Gastrocnemius medialis (tissue), 4 donors: ENCODE results near the gene APOH. TPM values are rescaled to one million over a fixed set of nuclear protein-coding genes. Genes with fewer than 3 reads are reported as not detected.
A peak's percentile ranks its signal among the peaks of the same experiment; 100 is the strongest.

Experiments
- ATAC-seq, 2 donors: fragments of 150-250 bp; one replicate each; pipeline ENCODE4 v1.9.1; 2016
- DNase-seq, 2 donors: peaks; one replicate each; pipeline ENCODE4 v3.0.0-alpha.2; 2019
- H3K27ac ChIP-seq, 4 donors: fragments of 200-600 bp; sonication (generic); 1 replicate in 1 of 4; 2 replicates in 3 of 4; pipeline ENCODE4 v1.5.1; 2016 to 2018; ENCODE audit warnings: mild to moderate bottlenecking in 2 of 4, moderate library complexity in 1 of 4
- H3K27me3 ChIP-seq, 3 donors: fragments of 200-600 bp; sonication (generic) in 2 of 3; 1 replicate in 1 of 3; 2 replicates in 2 of 3; pipeline versions ENCODE4 v1.5.1 to v1.6.0; 2016 to 2019; ENCODE audit warnings: mild to moderate bottlenecking in 1 of 3, moderate library complexity in 1 of 3
- H3K36me3 ChIP-seq, 2 donors: fragments of 200-600 bp; sonication (generic) in 1 of 2; one replicate each; pipeline ENCODE4 v1.5.1; 2017 to 2018
- H3K4me1 ChIP-seq, 2 donors: fragments of 200-600 bp; sonication (generic) in 1 of 2; one replicate each; pipeline ENCODE4 v1.5.1; 2016 to 2017; ENCODE audit warnings: mild to moderate bottlenecking in 2 of 2
- H3K4me3 ChIP-seq, 4 donors: fragments of 200-600 bp; sonication (generic) in 3 of 4; 1 replicate in 1 of 4; 2 replicates in 3 of 4; pipeline ENCODE4 v1.5.1; 2016 to 2019; ENCODE audit warnings: mild to moderate bottlenecking in 2 of 4
- H3K9me3 ChIP-seq, 3 donors: fragments of 200-600 bp; sonication (generic) in 2 of 3; 1 replicate in 1 of 3; 2 replicates in 2 of 3; pipeline ENCODE4 v1.5.1; 2016 to 2019
- POLR2A ChIP-seq, 2 donors: fragments of 450-650 bp; IDR thresholded peaks; one replicate each; pipeline ENCODE4 v1.6.1; 2017; ENCODE audit warnings: antibody characterized with exemption in 2 of 2, mild to moderate bottlenecking in 2 of 2, moderate library complexity in 2 of 2
- in situ Hi-C, 4 donors: fragments of 200-750 bp; cut with MboI; loops; one replicate each; pipeline versions ENCODE4 v1.15.0 to v1.8.0; 2017; ENCODE audit warnings: low sequenced_read_pairs in 4 of 4
- intact Hi-C: fragments of 100-400 bp; cut with DNase I; formaldehyde crosslinking; loops from one replicate; pipeline ENCODE4 v1.15.1; 2023; ENCODE audit warnings: low total_unique reads
- total RNA-seq, 4 donors: library from RNA; depleted of rRNA; stranded (reverse); fragments of >200 nt; gene quantifications; one replicate each; pipeline versions ENCODE4 v1.1.0 to v1.2.3, GENCODE V29; 2016
- TF ChIP-seq, protein P1 (sequence below), 5 experiments: fragments of 450-650 bp in 3 of 5; fragments of 200-600 bp in 2 of 5; sonication (generic) in 2 of 5; IDR thresholded peaks in 4 of 5; conservative IDR thresholded peaks in 1 of 5; 1 replicate in 4 of 5; 2 replicates in 1 of 5; pipeline ENCODE4 v1.5.1; 2016 to 2019; ENCODE audit warnings: antibody characterized with exemption in 5 of 5, mild to moderate bottlenecking in 3 of 5, moderate library complexity in 3 of 5

Gene APOH
- total RNA-seq, 4 donors from 2014 or later, result 4.4 to 11.5 TPM; not detected in 2

DNA sequence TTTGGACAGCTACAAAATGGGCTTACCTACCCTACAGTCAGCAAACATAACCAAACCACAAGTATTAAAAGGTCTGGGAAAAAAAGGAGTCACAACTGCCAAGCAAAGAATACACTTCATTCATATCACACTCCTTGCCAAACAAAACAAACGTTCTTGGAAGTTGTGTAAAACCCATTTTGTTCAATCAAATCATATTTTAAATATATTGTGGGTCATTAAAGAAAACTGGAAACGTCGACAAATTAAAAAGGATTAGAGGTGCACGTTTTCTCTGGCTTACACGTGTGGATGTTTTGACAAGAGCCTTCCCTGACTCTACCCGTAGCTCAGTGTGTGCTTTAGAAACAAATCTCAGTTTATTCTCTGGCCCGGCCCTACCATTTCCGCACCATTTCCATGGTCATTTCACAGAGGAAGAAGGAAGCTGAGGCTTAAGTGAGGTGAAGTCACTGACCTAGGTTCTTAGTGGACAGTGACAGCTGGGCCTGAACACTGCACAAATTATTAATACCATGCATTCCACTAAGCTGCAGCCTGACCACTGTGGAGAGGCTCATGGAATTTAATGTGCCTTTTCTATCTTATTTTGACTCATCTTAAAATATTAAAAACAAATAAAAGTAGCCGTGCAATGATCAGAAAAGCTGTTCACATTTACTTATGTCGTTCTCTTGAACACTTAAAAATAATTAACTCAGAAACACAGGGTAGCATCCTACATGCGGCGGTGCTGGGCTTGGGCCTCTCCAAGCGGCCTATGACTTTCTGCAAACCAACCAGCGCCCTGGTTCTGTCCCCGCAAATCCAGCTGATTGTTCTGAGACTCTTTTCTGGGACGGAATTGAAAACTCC, 38.2 kb downstream of the APOH start:
- Histone ChIP-seq H3K27me3 (no peaks in the 10 kb centered on the region), H3K4me1 (peaks cover 16 to 18% of the 10 kb centered on the region in 2 donors), H3K9me3 (no peaks in the 10 kb centered on the region), H3K4me3 (peak overlapping the region; percentile 66 to 81 (median 77)), H3K27ac (peak overlapping the region; percentile 66 to 76 (median 72)), H3K36me3 (no peaks in the 10 kb centered on the region)
- TF ChIP-seq, protein P1, sequence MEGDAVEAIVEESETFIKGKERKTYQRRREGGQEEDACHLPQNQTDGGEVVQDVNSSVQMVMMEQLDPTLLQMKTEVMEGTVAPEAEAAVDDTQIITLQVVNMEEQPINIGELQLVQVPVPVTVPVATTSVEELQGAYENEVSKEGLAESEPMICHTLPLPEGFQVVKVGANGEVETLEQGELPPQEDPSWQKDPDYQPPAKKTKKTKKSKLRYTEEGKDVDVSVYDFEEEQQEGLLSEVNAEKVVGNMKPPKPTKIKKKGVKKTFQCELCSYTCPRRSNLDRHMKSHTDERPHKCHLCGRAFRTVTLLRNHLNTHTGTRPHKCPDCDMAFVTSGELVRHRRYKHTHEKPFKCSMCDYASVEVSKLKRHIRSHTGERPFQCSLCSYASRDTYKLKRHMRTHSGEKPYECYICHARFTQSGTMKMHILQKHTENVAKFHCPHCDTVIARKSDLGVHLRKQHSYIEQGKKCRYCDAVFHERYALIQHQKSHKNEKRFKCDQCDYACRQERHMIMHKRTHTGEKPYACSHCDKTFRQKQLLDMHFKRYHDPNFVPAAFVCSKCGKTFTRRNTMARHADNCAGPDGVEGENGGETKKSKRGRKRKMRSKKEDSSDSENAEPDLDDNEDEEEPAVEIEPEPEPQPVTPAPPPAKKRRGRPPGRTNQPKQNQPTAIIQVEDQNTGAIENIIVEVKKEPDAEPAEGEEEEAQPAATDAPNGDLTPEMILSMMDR (IDR thresholded peaks at IDR 0.05 in 4 of 5, conservative IDR thresholded peaks at IDR 0.05 in 1 of 5), result no peak
- TF ChIP-seq POLR2A (IDR thresholded peaks at IDR 0.05), result no peak
- intact Hi-C loops (no loop called here), in situ Hi-C loops (no loop called here)
- DNase-seq, result no peak
- peak; percentile 63 to 66 for ATAC-seq

DNA sequence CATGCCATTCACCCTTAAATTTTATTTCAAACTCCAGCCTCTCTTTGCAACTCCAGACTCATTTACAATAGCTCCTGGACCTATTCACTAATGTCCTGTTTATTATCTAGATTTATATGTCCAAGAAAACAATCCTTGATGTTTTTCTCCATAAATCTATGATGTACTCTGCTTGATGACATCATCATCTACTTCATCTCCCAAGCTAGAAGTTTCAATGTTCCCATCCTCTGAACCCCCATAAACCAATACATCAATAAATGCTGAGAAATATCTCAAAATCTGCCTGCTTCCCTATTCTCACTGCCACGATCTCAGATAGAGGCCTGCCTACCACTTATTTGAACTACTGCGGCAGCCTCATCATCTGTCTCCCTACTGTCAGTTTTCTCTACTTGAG, 41.5 kb downstream of the APOH start:
- no peak for ATAC-seq
- TF ChIP-seq POLR2A (IDR thresholded peaks at IDR 0.05), result no peak
- TF ChIP-seq, protein P1 (IDR thresholded peaks at IDR 0.05 in 4 of 5, conservative IDR thresholded peaks at IDR 0.05 in 1 of 5), result no peak
- no peak for DNase-seq
- in situ Hi-C loops (no loop called here), intact Hi-C loops (no loop called here)
- Histone ChIP-seq H3K4me1 (peaks cover 16 to 18% of the 10 kb centered on the region in 2 donors), H3K9me3 (no peaks in the 10 kb centered on the region), H3K27ac (no peak overlapping the region), H3K36me3 (peaks cover 0 to under 1% of the 10 kb centered on the region in 2 donors), H3K4me3 (no peak overlapping the region), H3K27me3 (no peaks in the 10 kb centered on the region)

DNA sequence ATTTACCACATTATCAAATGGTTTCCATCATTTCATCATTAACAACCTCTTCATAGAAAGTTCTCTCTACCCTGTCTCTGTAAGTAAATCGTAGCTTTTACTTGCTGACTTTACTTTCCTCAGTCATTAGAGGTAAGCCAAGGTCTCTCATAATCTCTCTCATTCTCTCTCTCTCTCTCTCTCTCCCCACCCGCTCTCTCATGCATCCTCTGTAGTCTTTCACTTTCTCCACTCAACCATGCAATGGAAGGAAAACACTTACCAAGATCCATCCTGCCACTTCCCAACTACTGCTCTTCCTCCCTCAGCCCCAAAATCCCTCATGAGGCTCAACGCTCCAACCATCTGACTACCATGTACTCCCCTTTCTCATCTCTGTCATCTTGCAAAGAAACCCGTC, 43.4 kb downstream of the APOH start:
- no peak for ATAC-seq
- H3K4me1 ChIP-seq, result peaks cover 14 to 18% of the 10 kb centered on the region in 2 donors
- intact Hi-C loops (no loop called here), in situ Hi-C loops (no loop called here)
- no peak overlapping the region for H3K4me3 ChIP-seq
- TF ChIP-seq, protein P1 (IDR thresholded peaks at IDR 0.05 in 4 of 5, conservative IDR thresholded peaks at IDR 0.05 in 1 of 5), result no peak
- TF ChIP-seq POLR2A (IDR thresholded peaks at IDR 0.05), result no peak
- DNase-seq, result no peak
- peaks cover 2 to 18% of the 10 kb centered on the region in 2 donors for H3K36me3 ChIP-seq
- no peaks in the 10 kb centered on the region for H3K27me3 ChIP-seq
- no peaks in the 10 kb centered on the region for H3K9me3 ChIP-seq
- H3K27ac ChIP-seq, result no peak overlapping the region

DNA sequence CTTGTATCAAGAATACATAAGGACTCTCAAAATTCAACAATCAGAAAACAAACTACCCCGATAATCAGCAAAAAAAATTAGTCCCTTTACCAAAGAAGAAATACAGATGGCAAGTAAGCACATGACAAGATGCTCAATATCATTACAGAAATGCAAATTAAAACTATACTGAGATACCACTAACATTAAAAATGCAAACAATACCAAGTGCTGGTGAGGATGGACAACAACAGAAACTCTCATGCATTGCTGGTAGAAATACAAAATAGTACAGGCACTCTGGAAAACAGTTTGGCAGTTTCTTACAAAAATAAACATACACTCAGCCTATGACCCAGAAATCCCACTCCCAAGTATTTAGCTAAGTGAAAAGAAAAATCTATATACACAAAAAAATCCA, 44.8 kb downstream of the APOH start:
- intact Hi-C loops (no loop called here), in situ Hi-C loops (no loop called here)
- H3K36me3 ChIP-seq, result peaks cover 2 to 23% of the 10 kb centered on the region in 2 donors
- no peaks in the 10 kb centered on the region for H3K27me3 ChIP-seq
- H3K4me1 ChIP-seq, result peaks cover 0 to 4% of the 10 kb centered on the region in 2 donors
- no peak overlapping the region for H3K4me3 ChIP-seq
- DNase-seq (no peak), ATAC-seq (no peak)
- TF ChIP-seq, protein P1 (IDR thresholded peaks at IDR 0.05 in 4 of 5, conservative IDR thresholded peaks at IDR 0.05 in 1 of 5), result no peak
- no peak for TF ChIP-seq POLR2A (IDR thresholded peaks at IDR 0.05)
- H3K9me3 ChIP-seq, result no peaks in the 10 kb centered on the region
- no peak overlapping the region for H3K27ac ChIP-seq
